Measurements from ENCODE around the gene YRDC.

- TF ChIP-seq CTCF (IDR thresholded peaks at IDR 0.05; ENCODE audit: low read depth, low read length) (no peak), EZH2phosphoT487 (IDR thresholded peaks at IDR 0.05; ENCODE audit: low read depth) (no peak)
Measured at GRCh38 chr1:37782491-37782890, 25.5 kb downstream of the YRDC start.

Data from OCI-LY3 (cell line).